SK-N-SH treated with all-trans-retinoic acid at 6 μM for 48 hours (cell line): ENCODE measurements around the gene FPR2.

Experiments
- CSDC2 ChIP-seq: fragments of 250-450 bp; sonication (Bioruptor Pico); IDR thresholded peaks from 2 replicates; pipeline ENCODE4 v1.5.0; 2020; ENCODE audit warnings: mild to moderate bottlenecking, moderate library complexity
- OSR1 ChIP-seq: fragments of 250-450 bp; sonication (Bioruptor Pico); IDR thresholded peaks from 2 replicates; pipeline ENCODE4 v1.8.0; 2022; ENCODE audit warnings: moderate library complexity, mild to moderate bottlenecking, inconsistent platforms
- PPARA ChIP-seq: fragments of 250-450 bp; sonication (Bioruptor Pico); IDR thresholded peaks from 2 replicates; pipeline ENCODE4 v1.5.0; 2020; ENCODE audit warnings: mild to moderate bottlenecking, borderline replicate concordance
- SNAI2 ChIP-seq: fragments of 250-450 bp; sonication (Bioruptor Pico); IDR thresholded peaks from 2 replicates; pipeline ENCODE4 v1.5.0; 2020; ENCODE audit warnings: mild to moderate bottlenecking, moderate library complexity

- TF ChIP-seq OSR1 (CRISPR knock-in tag) (no peak), SNAI2 (no peak), PPARA (no peak), CSDC2 (CRISPR knock-in tag) (no peak)
Measured at GRCh38 chr19:51792932-51793331, 32.0 kb downstream of the FPR2 start.
